Neural progenitor cell (in vitro differentiated cells): ENCODE measurements around the gene AZGP1.
"Not testable (repeated sequence)": the region's sequence is repeated elsewhere in the genome, so short reads cannot be mapped to it uniquely, and the experiment has no call there.

Source experiments
- EZH2 ChIP-seq: fragments of 200-600 bp; sonication (generic); IDR thresholded peaks from 2 replicates; pipeline ENCODE4 v1.6.1; 2017; ENCODE audit warnings: antibody characterized with exemption, mild to moderate bottlenecking, moderate library complexity
- EZH2phosphoT487 ChIP-seq: fragments of 200-600 bp; sonication (generic); IDR thresholded peaks from 2 replicates; pipeline ENCODE4 v1.6.1; 2017; ENCODE audit warnings: antibody characterized with exemption
- TF ChIP-seq, protein P1 (sequence below): fragments of 200-600 bp; sonication (generic); IDR thresholded peaks from 2 replicates; pipeline ENCODE4 v1.5.1; 2017; ENCODE audit warnings: antibody characterized with exemption, mild to moderate bottlenecking

DNA sequence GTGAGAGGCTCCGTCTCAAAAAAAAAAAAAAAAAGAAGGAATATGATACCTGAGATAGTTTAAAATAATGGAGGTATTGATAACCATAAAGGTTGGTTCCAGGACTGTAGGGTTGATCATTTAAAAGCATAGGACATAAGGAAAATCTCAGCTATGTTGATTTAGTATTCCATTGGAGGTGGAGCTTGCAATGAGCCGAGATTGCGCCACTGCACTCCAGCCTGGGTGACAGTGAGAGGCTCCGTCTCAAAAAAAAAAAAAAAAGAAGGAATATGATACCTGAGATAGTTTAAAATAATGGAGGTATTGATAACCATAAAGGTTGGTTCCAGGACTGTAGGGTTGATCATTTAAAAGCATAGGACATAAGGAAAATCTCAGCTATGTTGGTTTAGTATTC, 23.2 kb downstream of the AZGP1 start:
- TF ChIP-seq, protein P1, sequence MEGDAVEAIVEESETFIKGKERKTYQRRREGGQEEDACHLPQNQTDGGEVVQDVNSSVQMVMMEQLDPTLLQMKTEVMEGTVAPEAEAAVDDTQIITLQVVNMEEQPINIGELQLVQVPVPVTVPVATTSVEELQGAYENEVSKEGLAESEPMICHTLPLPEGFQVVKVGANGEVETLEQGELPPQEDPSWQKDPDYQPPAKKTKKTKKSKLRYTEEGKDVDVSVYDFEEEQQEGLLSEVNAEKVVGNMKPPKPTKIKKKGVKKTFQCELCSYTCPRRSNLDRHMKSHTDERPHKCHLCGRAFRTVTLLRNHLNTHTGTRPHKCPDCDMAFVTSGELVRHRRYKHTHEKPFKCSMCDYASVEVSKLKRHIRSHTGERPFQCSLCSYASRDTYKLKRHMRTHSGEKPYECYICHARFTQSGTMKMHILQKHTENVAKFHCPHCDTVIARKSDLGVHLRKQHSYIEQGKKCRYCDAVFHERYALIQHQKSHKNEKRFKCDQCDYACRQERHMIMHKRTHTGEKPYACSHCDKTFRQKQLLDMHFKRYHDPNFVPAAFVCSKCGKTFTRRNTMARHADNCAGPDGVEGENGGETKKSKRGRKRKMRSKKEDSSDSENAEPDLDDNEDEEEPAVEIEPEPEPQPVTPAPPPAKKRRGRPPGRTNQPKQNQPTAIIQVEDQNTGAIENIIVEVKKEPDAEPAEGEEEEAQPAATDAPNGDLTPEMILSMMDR = not testable (repeated sequence)
- not testable (repeated sequence) for TF ChIP-seq EZH2phosphoT487, EZH2
